Limb (tissue), 2 donors: Measurements from ENCODE around the gene SYT15.

Source experiments
- DNase-seq, 2 donors: peaks; one replicate each; pipeline ENCODE4 v3.0.0-alpha.2; 2016; ENCODE audit errors: extremely low spot score in 2 of 2

SYT15 gene

DNA sequence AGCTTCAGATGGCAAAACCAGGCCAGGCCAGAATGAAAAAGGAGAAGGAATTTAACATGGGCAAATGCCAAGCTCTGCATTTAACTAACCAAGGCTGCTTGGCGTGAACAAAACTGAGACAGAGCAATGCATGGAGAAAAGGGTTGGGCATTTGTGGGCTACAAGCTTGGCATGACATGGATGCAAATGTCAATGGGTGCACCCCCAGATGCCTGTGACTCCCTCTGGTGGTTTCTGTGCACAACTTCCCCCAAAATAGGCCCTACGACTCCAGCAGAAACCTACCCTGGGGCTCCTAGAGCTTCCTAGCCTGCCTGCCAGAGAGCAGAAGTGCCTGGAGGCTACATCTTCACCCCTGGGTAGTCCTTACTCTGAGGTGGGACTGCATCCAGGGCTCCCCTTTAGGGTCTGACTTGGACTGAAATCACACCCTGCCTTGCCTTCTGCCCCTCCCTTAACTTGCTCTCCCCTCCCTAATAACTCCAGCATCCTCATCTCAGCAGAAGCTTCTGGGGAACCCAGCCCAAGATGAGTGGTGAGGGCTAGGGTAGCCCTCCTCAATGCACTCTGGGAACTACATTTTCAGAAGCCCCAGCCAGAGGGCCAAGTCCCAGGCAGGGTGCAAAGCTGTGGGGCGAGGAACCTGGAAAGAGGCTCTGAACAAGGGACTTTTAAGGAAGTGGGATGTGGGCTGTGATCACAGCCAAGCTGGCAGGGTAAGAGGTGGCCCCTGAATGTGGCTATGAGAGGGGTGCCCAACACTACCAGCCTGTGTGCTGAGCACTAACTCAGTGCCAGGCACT, 33.7 kb upstream of the SYT15 start:
- no peak for DNase-seq

DNA sequence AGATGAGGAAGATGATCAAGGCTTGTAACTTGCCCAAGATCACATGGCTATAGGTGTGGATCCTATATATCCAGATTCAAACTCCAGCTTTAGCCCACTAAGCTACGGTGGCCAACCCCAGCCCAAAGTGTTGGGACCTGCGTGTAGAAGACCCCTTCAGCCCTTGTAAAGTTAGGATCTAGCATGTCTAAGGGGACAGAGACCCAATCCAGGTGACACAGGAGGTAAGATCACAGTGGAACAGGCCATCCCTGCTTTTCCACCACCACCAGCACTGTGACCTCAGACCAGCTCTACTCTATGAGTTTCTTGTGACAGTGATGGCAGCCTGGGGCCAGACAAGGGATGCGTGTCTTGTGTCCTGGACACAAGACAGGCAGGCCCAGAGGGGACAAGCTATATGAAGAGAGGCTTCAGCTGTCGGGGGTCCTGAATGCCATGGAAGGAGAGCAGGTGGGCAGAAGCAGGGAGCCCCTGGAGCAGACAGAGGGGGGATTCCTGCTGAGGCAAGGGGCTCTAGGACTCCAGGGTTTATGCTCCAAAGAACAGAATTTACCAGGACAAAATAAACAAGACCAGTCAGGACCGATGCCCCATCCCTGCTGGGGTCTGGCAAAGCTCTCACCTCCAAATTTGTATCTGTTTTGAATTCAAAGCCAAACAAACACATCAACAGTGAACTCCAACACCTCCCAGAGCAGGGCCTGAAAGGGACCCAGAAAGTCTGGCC, 32.9 kb upstream of the SYT15 start:
- no peak for DNase-seq

DNA sequence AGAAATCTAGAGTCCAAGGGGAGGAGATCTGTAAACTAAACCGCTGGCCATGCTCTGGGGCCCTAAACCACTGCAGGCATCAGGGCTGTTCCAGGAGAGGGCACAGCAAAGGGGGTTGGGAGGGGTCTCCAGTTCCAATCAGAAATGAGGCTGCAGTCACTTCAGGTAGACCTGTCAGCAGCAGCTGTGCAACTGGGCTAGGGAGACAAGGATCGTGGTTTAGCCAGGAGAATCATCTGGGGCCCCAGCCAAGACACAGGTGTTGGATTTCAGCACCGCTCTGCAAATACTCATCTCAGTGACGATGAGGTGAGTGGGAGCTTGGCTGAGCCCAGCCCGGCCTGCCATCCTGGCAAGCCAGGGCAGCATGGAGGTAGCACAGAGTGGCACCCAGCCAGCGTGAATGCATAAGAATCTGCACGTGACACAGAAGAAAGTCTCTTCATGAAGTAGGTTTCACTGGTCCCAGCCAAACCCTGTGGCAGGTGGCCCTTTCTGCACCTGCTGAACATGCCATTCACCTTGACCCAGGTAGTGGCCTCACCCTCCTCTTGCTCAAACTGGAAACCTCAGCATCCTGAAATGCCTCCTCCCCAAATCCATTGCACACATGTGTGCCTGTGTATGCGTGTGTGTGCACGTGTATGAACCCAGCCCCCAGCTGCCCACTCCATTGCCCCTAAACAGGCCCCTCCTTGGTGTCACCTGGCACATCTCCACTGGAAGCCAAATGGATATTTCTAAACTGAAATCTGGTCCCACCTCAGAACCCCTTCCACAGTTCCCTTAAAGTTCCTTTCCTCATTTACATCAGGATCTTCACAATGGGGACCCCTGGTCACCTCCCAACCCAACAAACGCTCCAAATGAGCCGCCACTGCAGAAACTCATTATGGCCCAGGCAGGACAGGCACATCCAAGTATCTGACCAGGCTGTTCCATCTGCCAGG, 32.1 kb upstream of the SYT15 start:
- peak in 1 of 2 donors; percentile 20 for DNase-seq

DNA sequence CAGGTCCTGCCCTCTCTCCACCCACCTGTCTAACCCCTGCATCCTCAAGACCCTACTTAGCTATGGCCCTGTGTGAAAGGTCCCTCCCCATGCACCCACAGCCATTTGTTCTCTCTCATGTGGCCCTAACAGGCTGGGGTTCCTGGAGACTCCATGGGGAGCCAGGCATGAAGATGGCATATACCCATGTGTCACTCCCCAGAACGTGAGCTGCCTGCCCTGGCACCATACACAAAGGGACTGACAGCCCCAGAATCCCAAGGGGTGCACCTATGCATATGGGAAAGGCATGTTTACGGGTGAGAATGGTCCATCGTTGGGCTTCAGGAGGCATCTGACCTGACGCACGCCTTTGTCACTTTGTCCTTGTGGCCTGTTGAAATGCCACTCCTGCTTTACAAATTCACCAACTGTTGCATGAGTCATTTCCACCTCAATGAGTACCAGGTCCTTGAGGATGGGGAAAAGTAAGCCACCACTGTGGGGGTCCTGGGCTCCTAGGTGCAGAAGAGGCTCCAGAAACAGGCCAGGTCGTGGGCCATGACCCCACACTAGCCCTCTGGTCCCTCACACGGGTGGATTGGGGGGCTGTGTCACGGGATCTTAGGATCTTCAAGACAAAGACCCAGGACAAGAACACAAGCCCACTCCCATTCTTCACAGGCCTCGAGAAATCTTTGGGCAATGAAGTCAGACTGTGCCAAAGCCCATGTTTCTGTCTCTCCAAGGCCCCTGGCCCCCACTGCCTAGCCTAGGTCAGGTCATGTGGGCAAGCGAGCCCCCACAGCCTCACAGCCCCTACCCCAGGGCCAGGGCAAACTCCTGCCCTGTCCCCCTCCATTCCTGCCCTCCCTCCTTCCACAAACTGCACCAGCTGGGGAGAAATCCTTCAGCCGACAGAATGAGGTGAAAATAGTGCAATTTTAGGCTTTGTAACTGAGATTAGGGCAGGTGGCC, 31.1 kb upstream of the SYT15 start:
- DNase-seq = peak in 1 of 2 donors; percentile 24

DNA sequence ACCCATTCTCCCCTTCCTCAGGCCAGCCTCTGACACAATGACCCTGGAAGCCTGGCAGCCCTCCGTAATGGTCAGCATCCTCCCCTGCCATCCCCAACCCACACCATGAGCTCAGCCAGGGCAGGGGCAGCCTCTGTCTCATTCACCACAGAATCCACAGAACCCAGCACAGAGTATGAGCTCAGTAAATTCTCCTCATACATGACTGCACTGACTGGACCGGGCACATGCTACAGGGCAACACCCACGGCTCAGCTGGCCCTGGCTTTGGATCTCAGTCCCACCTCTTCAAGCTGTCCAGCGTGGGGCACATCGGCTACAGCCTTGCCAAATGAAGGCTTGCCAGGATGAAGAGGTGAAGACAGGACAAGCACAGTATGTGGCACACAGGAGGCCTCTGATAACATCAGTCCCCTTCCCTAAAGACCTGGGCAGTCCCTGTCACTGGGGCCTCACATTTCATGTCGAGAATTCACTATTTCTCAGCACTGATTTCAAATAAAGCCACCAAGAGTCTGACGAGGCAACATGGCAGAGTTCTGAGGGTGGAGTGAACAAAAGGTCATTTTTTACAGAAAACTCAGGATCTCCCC, 30.3 kb upstream of the SYT15 start:
- peak in 1 of 2 donors; percentile 15 for DNase-seq

DNA sequence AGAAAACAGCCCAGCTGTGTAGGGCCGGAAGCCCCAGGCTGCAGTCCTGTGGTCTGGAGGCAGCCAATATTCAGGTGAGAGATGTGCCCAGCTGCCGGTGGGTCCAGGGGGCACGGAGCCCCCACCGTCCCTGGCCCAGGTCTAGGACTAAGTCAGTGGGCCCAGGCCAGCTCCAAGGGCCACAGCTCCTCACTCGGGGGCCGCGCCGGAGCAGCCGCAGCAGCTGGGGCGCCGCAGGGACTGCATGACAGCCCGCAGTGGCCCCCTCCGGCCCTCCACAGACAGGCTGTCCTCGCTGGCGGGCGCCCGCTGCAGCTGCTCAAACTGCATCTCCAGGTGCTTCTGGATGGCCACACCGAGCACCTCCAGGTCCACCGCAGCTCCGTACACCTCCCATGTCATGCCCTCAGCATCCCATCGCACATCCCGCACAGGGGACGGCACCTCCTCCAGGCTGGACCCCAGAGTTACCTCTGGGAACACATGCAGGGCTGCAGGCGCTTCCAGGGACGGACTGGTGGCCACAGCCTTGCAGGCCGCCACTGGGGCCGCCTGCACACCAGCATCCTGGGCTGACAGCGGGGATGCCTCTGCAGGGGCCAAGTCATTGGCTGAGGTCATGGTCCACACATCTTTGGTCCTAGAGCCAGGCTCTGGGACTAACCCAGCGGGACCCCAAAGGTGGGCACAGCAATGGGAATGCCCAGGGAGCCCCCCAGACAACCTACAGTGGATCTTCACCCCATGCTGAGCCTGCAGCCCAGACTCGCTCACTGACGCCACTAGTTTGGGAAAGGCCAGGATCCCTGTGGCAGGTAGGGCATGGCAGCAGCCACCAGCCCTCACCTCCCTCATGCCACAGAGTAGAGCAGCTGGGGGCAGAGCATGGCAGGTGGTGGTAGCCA, 29.5 kb upstream of the SYT15 start:
- peak in 1 of 2 donors; percentile 31 for DNase-seq

DNA sequence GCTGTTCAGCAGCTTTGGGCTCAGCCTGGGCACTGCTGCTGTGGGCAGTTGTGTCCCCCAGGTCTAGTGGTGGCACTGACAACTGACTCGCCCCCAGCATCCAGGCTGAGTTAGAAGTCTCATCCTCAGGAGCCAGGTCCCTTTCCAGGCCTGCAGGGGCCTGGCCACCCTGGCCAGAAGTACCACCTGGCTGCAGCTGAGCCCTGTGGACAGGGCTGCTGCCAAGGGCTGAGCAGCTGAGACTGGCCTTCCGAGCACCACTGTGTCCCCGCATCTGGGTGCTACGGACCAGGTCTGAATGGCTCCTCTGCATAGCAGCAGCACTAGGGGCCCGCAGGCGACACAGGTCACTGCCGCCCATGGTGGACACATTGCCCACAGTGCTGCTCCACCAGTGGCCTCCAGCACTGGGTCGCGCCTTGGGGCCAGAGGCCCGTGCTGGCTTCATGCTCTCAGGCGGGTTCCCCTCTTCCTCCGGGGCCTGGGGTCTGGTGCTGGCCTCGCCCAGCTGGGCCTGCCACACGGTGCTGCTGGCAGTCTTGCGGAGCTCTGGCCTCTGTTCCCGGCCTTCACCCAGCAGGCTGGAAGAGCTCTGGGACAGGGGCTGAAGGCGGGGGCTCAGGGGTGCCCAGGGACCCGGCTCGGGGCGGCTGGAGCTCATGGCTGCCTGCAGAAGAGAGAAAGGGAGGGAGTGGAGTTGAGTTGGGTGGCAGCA, 28.7 kb upstream of the SYT15 start:
- peak in 1 of 2 donors; percentile 34 for DNase-seq

DNA sequence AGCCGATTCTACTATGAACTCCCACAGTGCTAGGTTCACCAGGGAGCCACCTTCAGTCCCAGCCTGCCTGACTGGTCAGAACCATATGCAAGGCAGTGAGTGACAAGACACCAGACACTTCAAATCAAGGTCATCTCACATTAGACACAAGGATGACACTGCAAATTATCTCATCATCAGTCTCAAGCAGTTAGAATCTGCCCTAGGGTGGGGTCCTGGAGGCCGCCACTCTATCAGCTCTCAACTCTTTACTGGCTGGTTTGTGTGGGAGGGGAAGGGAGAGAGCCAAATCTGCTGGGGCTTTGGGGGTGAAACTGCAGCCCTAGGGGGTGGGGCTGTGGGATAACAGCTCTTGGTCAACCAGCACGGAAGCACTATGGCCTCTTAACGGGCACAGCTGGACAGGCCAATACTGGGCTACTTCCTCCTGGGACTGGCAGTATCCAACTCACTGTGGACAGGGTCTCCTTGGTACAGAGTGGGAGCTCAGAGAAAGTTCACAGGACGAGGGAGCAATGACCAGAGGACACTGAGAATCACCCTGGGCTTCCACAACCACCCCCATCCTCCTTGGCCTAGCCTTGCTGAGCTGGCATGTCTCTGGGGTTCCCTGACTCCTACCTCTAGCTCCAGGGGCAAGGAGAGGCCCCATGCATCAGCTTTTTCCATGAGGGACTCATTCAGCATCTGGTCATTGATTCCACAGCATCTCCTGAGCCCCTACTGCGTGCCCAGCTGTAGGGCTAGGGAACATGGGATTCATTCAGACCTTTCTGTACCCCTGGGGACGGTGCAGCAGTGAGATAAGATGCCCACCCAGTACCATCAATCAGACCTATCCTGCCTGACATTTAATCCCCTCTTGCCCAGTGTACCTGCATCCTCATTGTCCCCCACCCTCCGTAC, 27.9 kb upstream of the SYT15 start:
- peak in 1 of 2 donors; percentile 20 for DNase-seq

DNA sequence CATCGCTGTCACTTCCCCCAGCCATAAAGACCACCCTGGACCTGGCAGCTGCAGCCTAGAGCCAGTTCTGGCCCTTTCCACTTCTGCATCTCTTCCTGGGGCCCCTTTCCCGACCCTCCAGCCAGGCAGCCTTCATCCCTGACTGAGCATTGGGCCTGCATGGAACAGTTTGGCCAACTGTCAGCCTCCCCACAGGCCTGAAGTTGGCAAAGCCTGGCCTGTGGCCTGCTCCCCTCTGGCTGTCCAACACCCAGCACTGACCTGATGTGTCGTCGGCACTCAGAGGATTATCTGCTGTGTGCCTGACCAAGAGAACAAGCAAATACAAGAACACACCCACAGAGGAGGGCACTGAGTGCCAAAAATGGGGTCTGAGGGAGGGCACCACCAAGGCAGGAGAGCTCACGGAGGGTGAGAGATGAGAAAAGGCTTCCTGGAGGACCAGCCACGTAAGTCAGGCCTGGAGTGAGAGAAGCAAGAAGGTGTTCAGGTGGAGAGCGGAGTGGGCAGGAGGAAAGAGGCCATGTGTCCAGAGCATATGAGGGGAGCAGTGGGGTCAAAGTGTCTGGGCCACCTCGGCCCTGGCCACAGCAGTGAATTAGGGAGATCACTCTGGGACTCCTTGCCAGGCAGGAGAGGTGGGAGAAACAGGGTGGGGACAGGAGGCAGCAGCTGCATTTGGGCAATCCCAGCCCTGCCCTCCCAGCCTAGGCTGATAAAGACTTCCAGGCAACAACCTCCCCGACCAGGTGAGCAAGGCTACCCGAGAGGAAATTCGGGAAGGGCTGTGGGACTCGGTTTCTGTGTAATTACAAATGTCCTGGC, 27.0 kb upstream of the SYT15 start:
- DNase-seq = peak in 1 of 2 donors; percentile 26

DNA sequence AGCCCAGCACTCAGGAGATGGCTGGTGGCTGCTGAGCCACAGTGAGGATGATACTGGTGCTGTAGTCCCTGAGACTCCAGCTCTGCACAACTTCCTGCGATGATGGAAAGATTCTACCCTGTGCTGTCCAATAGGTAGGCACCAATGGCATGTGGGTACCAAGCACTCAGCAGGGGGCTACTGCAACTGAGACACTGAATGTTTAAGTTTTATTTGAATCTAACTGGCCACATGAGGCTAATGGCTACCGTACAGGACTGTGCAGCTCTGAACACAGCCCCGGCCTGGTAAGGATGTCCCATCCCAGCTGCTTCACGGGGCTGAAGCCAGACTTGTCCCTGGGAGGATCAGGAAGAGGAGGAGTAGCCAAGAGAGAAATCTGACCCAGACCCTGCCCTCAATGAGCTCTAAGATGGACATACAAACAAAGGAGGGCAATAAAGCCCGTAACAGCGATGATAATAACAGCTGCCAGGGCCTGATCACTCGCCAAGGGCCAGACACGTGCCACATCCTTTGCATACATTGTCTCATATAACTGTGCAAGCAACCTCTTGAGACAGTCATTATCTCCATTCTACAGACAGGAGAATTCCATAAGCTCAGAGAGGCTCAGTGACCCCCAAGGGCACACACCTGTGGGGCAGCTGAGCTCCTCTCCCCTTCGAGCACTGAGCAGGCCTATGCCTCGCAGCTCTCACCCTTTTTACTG, 26.2 kb upstream of the SYT15 start:
- peak in 1 of 2 donors; percentile 24 for DNase-seq

DNA sequence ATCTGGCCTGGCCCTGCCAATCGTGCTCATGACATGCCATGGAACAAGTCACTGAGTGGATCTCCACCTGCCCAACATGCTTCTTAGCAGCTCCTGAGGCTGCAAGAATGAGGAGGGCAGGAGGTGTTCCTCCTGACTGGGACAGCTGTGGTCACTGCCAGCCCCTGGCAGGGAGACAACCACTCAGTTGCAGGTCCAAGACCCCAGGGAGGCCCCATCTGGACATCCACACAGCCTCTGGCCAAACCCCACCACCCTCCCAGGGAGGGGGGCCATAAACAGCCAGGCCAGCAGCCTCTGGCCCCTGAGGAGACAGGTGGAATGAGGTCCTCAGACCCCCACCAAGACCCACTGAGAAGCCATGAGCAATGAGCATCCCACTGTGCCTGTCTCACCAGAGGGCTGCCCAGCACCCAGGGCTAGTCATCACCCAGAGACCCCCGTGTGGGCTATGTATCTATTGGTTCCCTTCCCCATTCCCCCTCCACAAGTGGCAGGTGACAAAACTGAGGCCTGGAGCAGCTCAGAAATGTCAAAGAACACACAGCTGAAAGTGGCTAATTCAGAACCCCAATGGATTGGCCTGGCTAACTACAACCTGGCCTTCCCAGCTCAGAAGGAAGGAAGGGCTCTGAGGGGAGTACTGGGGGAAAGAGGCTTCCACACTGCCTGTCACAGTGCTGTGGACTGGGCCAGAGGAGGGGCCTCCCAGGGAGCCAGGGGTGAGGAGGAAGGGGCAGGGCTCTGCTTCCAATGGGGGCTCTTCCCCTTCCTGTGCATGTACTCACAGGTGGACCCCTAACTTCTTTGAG, 25.5 kb upstream of the SYT15 start:
- peak in 1 of 2 donors; percentile 27 for DNase-seq

DNA sequence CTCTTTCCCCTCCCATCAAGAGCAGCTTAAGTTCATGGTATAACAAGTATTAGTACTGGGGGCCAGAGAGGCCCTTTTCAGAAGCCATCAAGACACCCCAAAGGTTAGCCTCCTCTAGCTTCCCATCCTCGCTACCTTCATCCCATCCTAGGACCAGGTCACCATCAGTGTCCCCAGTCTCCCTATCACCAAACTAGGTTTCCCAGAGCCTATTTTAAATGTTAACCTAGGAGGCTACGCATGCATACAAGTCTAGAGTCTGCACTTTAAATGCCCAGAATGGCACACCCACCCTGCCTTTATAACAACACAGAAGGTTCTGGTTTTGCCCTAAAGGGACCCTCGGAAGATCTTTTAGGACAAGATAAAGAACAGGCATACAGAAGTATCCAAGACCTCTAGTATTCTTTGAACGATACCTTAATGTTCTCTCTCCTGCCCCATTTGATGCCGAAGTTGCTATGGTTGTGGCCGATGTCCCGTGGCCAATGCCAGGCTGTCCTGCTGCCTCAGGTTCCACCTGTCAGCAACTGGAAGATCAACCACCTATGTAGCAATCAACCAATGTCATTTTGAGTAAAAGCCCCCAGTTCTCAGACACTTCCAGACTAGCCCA, 24.7 kb upstream of the SYT15 start:
- DNase-seq = peak in 1 of 2 donors; percentile 9

DNA sequence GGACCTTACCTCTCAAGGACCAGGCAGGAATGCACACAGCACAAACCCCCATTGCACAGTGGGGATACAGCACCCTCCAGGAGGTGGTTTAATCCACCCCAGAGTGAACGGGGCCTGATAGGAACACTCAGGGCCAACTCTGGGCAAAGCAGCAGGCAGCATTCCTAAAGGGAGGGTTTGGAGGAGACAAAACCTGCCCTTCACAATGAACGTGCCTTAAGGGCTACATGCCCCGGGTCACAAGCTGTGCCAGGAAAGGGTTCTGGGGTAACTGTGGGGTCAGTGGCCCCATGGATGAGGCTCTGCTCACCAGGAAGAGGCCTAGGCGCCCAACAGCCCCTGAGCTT, 23.6 kb upstream of the SYT15 start:
- no peak for DNase-seq

DNA sequence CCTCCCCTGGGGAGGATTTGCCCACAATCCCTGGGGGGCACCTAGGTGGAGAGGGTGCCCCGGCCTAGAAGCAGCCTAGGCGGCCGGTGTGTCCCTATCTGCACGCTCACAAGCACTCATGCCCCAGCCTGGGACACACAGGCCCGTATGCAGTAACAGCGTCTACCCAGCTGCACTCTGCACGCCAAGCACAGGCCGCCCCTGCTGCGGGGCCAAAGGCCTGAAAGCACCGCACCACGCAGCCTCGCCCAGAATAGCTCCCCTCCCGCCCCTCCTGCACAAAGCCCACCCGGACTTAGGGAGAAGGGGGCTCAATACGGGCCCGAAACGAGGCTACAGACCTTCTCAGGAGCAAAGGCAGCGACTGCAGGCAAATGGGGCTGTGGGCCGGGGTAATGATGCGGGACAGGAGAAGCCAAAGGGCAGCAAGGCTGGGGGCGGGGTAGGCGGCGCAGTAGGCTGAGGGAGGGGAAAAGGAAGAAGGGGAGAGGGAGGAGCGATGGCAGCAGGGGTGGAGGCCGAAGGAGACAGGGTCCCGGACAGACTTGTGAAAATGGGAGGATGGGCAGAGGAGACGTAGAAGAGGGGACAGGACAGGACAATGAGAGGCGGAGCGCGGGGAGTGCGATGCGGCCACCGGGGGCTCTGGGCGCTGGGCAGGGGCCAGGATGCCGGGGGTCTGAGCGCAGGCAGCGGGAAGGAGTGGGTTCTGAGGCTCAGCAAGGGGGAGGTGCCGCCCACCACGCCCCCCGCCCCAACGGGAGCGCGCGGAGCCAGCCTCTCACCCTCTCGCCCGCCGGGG, 23.0 kb upstream of the SYT15 start:
- peak in 1 of 2 donors; percentile 72 for DNase-seq
